NK-92 (cell line): ENCODE results near the gene ACKR4.
"Not testable (repeated sequence)": the region's sequence is repeated elsewhere in the genome, so short reads cannot be mapped to it uniquely, and the experiment has no call there.

Experiments
- DNase-seq: peaks from one replicate; lab custom pipeline; 2025; ENCODE audit not compliant: unreplicated experiment; lab: John Stamatoyannopoulos, UW

ACKR4 gene

GRCh38 chr3:132638706-132639105 is 41.6 kb downstream of the ACKR4 start:
- no peak for DNase-seq

GRCh38 chr3:132641427-132641826 is 44.4 kb downstream of the ACKR4 start:
- DNase-seq: not testable (repeated sequence)

- DNase-seq: no peak
These were observed 44.9 kb downstream of the ACKR4 start for GRCh38 chr3:132641837-132642538.

- no peak for DNase-seq
These were observed 45.4 kb downstream of the ACKR4 start for GRCh38 chr3:132642539-132642847.

GRCh38 chr3:132643366-132643765 is 46.3 kb downstream of the ACKR4 start:
- DNase-seq: no peak

- no peak for DNase-seq
These were observed 48.0 kb downstream of the ACKR4 start for GRCh38 chr3:132645058-132645457.

- DNase-seq: no peak
These were observed 53.1 kb downstream of the ACKR4 start for GRCh38 chr3:132650153-132650552.
